ENCODE measurements around the gene PNP. TPM values are rescaled to one million over a fixed set of nuclear protein-coding genes. Genes with fewer than 3 reads are reported as not detected.
"Not testable (repeated sequence)": the region's sequence is repeated elsewhere in the genome, so short reads cannot be mapped to it uniquely, and the experiment has no call there.

The PNP gene
- total and polyA plus RNA-seq, 7 donors: 3.7 to 42.5 (median 6.0) TPM

DNA sequence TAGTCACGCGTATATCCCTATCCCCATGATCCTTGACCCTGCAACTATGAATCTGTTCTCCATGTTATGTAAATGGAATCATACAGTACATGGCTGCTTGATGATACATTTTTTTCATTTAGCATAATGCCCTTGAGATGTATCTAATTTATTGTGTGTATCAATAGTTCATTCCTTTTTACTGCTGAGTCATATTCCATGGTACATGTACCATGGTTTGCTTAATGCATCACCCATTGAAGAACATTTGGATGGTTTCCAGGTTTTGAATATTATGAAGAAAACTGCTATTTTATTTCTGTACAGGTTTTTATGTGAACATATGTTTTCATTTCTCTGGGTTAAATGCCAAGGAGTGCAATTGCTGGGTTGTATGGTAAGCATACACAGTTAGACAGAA is 32.1 kb downstream of the PNP start:
- DNase-seq (no peak), ATAC-seq (no peak)
- 92 to 100% (median 93%) methylated on average over 2 of the region's 2 CpGs for WGBS, 3 donors
- intact Hi-C loops (cut with DNase I): no loop called here
- Histone ChIP-seq H3K4me3 (no peak overlapping the region), H3K36me3 (ENCODE audit: insufficient read depth in 1 of 2, low read depth in 1 of 2) (no peaks in the 10 kb centered on the region), H3K27me3 (ENCODE audit: insufficient read depth in 3 of 3, low read length in 2 of 3) (no peaks in the 10 kb centered on the region), H3K4me1 (no peaks in the 10 kb centered on the region), H3K27ac (no peak overlapping the region), H3K9me3 (no peaks in the 10 kb centered on the region)
- TF ChIP-seq CTCF (IDR thresholded peaks at IDR 0.05): no peak

GRCh38 chr14:20503898-20504297 is 34.7 kb downstream of the PNP start:
- no peaks in the 10 kb centered on the region for H3K27me3 ChIP-seq (ENCODE audit: insufficient read depth in 3 of 3, low read length in 2 of 3)
- TF ChIP-seq CTCF (IDR thresholded peaks at IDR 0.05): no peak
- H3K4me3 ChIP-seq: no peak overlapping the region
- no peaks in the 10 kb centered on the region for H3K4me1 ChIP-seq
- intact Hi-C loops (cut with DNase I): no loop called here
- WGBS, 3 donors: 50 to 58% (median 52%) methylated on average over 6 of the region's 6 CpGs
- no peak overlapping the region for H3K27ac ChIP-seq
- H3K36me3 ChIP-seq (ENCODE audit: insufficient read depth in 1 of 2, low read depth in 1 of 2): no peaks in the 10 kb centered on the region
- H3K9me3 ChIP-seq: no peaks in the 10 kb centered on the region
- no peak for DNase-seq
- no peak for ATAC-seq

DNA sequence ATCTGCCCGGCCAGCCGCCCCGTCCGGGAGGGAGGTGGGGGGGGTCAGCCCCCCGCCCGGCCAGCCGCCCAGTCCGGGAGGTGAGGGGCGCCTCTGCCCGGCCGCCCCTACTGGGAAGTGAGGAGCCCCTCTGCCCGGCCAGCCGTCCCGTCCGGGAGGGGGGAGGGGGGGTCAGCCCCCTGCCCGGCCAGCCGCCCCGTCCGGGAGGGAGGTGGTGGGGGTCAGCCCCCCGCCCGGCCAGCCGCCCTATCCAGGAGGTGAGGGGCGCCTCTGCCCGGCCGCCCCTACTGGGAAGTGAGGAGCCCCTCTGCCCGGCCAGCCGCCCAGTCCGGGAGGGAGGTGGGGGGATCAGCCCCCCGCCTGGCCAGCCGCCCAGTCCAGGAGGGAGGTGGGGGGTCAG is 37.1 kb downstream of the PNP start:
- WGBS, 3 donors: 97% methylated on average over 7 to 28 of the region's 30 CpGs; no CpG with 5 or more reads in 1 of the 3 donors
- H3K4me1 ChIP-seq; H3K4me3 ChIP-seq; H3K36me3 ChIP-seq (ENCODE audit: insufficient read depth in 1 of 2, low read depth in 1 of 2); DNase-seq; H3K9me3 ChIP-seq; ATAC-seq; intact Hi-C loops (cut with DNase I); H3K27me3 ChIP-seq (ENCODE audit: insufficient read depth in 3 of 3, low read length in 2 of 3); H3K27ac ChIP-seq: not testable (repeated sequence)

- intact Hi-C loops (cut with DNase I); H3K4me1 ChIP-seq; H3K4me3 ChIP-seq; H3K27me3 ChIP-seq (ENCODE audit: insufficient read depth in 3 of 3, low read length in 2 of 3); H3K9me3 ChIP-seq; H3K27ac ChIP-seq; H3K36me3 ChIP-seq (ENCODE audit: insufficient read depth in 1 of 2, low read depth in 1 of 2); DNase-seq; ATAC-seq: not testable (repeated sequence)
- WGBS, 3 donors: no CpG with 5 or more reads among the region's 30 CpGs
These were observed 37.5 kb downstream of the PNP start for GRCh38 chr14:20506752-20507151.

DNA sequence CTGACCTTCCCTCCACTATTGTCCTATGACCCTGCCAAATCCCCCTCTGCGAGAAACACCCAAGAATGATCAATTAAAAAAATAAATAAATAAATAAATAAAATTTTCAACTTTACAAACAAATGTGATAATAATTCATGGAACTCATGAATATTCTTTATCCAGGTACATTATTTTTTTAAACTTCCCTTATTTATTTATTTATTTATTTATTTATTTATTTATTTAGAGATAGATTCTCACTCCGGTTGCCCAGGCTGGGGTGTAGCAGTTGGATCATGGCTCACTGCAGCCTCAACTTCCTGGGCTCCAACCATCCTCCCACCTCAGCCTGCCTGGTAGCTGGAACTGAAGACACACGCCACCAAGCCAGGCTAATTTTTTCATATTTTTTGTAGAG is 38.3 kb downstream of the PNP start:
- ATAC-seq; H3K36me3 ChIP-seq (ENCODE audit: insufficient read depth in 1 of 2, low read depth in 1 of 2); H3K27me3 ChIP-seq (ENCODE audit: insufficient read depth in 3 of 3, low read length in 2 of 3); H3K27ac ChIP-seq; H3K9me3 ChIP-seq; intact Hi-C loops (cut with DNase I); H3K4me1 ChIP-seq; H3K4me3 ChIP-seq; DNase-seq: not testable (repeated sequence)
- WGBS, 3 donors: 88 to 95% (median 93%) methylated on average over 2 to 3 of the region's 3 CpGs

- H3K27ac ChIP-seq: no peak overlapping the region
- H3K4me3 ChIP-seq: no peak overlapping the region
- WGBS, 3 donors: 88 to 90% (median 90%) methylated on average over 8 of the region's 8 CpGs
- TF ChIP-seq CTCF (IDR thresholded peaks at IDR 0.05): no peak
- DNase-seq (no peak), ATAC-seq (no peak)
- peaks cover 0 to 5% (median 0%) of the 10 kb centered on the region in 3 donors for H3K27me3 ChIP-seq (ENCODE audit: insufficient read depth in 3 of 3, low read length in 2 of 3)
- H3K4me1 ChIP-seq: no peaks in the 10 kb centered on the region
- no peaks in the 10 kb centered on the region for H3K36me3 ChIP-seq (ENCODE audit: insufficient read depth in 1 of 2, low read depth in 1 of 2)
- intact Hi-C loops (cut with DNase I): no loop called here
- H3K9me3 ChIP-seq: no peaks in the 10 kb centered on the region
These were observed 39.2 kb downstream of the PNP start for GRCh38 chr14:20508367-20508766.
